ENCODE data around the gene TBXAS1.

TBXAS1 gene

DNA sequence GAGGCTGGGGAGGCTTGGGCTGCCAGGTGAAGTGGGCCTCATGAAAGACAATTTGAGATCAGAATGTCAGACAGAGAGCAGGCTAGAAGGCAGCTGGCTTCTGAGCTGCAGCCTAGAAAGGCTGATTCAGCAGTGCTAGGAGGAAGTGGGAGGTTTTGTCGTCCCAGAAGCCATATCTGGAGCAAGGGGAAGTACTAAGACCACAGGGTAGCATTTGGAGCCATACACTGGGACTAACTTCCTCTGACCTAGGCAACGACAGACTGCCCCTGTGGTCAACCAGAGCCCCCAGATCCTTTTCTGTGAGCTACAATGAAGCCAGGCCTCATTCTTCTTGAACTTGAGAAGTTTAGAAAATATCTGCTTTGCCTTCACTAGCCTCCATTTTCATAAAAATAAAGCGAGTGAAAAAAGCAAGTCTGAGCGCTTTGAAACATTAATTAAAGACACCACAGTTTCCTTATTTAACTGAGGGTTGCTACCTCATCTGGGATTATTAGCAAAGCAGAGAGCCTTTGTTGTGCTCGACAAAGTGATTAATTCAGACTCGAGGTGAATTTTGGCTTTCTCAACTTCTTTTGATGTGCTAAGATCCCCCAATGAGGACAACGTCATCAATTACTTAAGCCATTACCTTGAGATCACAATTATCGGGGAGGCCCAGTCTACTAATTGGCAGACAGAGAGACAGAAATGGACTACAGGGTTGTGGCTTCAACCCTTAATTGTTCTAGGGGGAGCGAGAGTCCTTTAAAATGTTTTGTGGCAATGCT is 26.6 kb downstream of the TBXAS1 start:
- peak; percentile 87 for DNase-seq

DNA sequence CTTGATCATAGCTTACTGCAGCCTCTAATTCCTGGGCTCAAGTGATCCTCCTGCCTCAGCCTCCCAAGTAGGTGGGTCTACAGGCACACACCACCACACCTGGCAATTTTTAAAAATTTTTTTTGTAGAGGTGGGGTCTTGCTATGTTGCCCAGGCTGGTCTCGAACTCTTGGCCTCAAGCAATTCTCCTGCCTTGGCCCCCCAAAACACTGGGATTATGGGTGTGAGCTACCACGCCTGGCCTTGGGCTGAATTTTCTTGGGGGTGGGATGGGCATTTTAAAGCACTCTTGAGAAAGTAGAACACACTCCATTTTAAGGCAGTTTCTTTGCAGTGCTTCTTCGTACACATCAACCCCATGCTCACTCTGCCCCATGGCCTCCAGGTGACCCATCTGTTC is 28.7 kb downstream of the TBXAS1 start:
- DNase-seq: no peak

GRCh38 chr7:139860090-139860775 is 31.2 kb downstream of the TBXAS1 start:
- peak; percentile 71 for DNase-seq

DNA sequence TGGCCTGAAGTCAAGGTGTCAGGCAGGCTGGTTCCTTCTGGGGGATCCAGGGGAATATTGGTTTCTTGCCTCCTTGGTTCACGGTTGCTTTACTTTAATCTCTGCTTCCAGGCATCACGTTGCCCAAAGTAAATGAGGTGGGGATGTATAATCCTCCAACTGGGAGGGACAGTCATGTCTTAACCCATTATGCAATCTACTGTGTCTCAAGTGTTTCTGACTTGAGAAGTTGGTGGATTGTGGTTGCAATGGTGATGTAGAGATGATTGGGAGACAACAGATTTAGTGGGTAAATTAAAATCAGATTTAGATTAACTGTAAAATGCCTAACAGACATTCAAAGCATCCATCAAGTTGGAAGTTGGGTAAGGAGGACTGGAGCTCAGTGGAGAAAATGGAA is 32.7 kb downstream of the TBXAS1 start:
- DNase-seq: no peak

GRCh38 chr7:139866047-139866837 is 37.2 kb downstream of the TBXAS1 start:
- no peak for DNase-seq

- DNase-seq: no peak
Observed at GRCh38 chr7:139867847-139868246, 38.8 kb downstream of the TBXAS1 start.

DNA sequence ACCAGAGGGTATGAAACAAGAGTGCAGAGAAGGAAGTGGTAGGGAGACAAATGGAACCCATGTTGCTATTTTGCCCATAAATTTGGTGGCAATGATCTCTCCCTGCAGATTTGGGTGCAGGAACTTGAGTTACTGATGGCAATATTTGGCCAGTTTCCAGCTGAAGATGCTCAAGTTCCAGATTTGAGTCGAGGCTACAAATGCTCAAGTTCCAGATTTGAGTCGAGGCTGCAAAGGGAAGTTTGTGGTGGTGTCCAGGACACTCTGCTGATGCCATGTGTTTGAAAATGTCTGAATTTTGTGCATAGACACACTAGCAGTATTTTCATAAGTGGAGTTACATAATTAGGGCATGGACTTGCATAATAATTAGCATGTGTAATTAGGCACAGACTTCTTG is 40.8 kb downstream of the TBXAS1 start:
- no peak for DNase-seq

DNA sequence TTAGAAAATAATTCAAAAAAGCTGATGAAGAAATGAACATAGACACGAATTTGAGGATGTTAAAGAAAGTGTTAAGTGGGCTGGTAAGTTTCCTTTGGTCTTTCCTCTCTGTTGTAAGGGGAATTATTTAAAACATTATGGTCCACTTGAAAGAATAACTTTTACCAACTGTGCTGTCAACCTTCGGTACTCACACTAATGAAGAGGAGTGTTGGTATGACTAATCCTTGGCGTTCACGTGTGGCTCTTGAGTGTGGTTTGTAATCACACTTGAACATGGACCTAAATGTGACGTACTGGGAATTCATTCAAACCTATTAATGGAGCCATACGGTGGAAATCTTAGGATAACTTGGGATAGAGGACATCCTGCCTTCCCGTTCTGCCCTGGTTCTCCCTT is 41.3 kb downstream of the TBXAS1 start:
- DNase-seq: no peak

DNA sequence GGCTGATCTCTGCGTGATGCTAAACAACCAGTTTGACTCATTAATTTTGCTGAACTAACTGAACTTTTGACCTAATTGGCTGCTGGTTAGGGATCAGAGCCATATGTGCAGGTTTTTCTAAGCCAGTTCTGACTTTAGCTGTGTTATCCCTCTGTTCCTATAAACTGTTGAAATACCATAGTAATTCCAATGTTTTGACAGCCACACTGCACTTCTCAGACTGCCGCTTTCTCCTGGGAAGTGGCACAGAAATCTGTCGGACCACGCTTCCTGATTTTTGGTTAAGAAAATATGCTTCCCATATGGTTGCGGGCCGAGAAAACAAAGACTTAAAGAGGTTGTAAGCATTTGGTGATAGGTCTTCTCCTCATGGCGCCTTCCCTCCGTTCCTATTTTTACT is 42.3 kb downstream of the TBXAS1 start:
- DNase-seq: no peak

DNA sequence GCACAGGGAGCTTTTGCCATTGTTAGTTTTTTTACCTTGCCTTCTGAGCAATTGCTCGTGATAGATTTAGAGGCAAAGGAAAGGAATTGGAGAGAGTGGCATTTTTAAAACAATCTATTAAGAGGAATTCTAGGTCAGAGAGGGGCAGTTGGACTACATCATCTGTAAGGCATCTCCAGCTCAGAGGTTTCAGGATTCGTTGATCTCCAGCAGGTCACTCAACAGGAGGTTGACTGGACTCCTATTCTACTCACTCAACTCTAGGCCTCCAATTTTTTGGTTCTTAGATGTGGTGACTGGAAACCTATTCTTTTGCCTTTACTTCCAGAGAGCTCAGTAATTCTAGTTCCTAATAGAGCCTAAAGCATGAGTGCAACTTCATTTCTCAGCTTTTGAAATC is 42.8 kb downstream of the TBXAS1 start:
- DNase-seq: no peak

- peak; percentile 42 for DNase-seq
Observed at GRCh38 chr7:139873593-139874301, 44.7 kb downstream of the TBXAS1 start.

- no peak for DNase-seq
Observed at GRCh38 chr7:139874302-139874629, 45.2 kb downstream of the TBXAS1 start.

DNA sequence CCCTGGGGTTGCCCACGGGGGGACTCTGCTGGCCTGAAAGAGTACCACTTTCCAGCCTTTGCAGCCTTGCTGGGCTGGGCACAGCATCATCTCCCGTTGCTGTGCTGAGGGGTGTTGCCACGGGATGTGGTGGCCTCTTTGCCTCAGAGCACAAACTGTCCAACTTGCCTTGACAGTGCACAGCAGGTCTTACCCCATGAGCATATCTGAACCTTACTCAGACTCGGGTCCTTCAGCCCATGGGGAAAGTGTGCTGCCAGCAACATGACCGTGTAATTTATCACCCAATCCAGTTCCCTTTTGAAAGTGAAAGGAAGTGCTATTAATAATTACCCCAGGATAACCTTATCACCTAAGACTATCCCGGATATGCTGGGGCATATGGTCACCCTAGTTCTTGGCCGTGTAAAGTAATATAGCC is 46.8 kb downstream of the TBXAS1 start:
- DNase-seq: peak; percentile 10

- no peak for DNase-seq
Observed at GRCh38 chr7:139876622-139877283, 47.7 kb downstream of the TBXAS1 start.

- DNase-seq: peak; percentile 57
Observed at GRCh38 chr7:139883814-139884213, 54.8 kb downstream of the TBXAS1 start.

GRCh38 chr7:139884441-139884840 is 55.4 kb downstream of the TBXAS1 start:
- DNase-seq: no peak

GRCh38 chr7:139885511-139885910 is 56.4 kb downstream of the TBXAS1 start:
- no peak for DNase-seq

DNA sequence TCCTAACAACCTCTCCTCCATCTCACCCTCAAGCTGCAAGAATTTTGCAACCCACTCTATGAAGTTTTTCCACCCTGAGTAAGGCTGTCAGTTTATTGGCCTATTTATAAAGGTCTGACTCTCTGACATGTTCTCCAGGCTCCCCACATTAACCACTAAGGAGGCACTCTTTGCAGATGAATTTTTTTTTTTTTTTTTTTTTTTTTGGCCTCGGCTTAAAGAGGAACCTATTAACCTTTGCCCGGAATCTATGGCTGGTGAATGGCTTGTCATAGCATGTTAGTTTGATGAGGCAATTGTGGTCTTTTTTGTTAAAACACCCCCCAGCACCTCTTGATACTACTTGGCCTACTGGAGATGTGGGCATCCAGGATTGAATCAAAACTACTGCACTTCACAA is 57.1 kb downstream of the TBXAS1 start:
- DNase-seq: peak; percentile 58

- no peak for DNase-seq
Observed at GRCh38 chr7:139886899-139887298, 57.8 kb downstream of the TBXAS1 start.

GRCh38 chr7:139887992-139888481 is 59.0 kb downstream of the TBXAS1 start:
- peak; percentile 75 for DNase-seq

- DNase-seq: no peak
Observed at GRCh38 chr7:139889186-139889871, 60.3 kb downstream of the TBXAS1 start.

DNA sequence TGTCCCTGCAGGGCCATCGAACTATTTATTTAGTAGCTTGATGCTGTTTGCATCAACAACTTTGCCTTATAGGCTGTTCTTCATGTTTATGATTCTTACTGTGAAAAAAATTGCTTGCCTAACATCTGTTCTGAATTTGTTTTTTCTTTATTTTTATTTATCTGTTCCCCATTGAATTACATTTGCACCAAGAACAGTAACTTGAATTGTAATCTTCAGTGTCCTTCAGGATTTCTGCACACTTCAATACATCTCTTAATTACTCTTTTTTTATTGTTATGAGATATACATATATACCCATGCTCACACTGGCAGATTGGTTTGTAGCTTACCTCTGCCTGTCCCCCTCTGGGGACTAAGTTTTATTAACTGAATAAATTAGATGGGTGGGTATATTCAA is 64.4 kb downstream of the TBXAS1 start:
- no peak for DNase-seq

All from OCI-M1 (cell line).